Skin of body (tissue), 2 donors: ENCODE data around the gene FOXI2. TPM values are rescaled to one million over a fixed set of nuclear protein-coding genes. Genes with fewer than 3 reads are reported as not detected.

Experiments used
- DNase-seq: peaks from one replicate; lab custom pipeline; 2025; lab: John Stamatoyannopoulos, UW
- total RNA-seq: library from RNA; depleted of rRNA; stranded (reverse); fragments of >200 nt; gene quantifications from one replicate; pipeline ENCODE4 v1.2.3, GENCODE V29; 2014

FOXI2 gene
- 0.20 TPM for total RNA-seq

DNA sequence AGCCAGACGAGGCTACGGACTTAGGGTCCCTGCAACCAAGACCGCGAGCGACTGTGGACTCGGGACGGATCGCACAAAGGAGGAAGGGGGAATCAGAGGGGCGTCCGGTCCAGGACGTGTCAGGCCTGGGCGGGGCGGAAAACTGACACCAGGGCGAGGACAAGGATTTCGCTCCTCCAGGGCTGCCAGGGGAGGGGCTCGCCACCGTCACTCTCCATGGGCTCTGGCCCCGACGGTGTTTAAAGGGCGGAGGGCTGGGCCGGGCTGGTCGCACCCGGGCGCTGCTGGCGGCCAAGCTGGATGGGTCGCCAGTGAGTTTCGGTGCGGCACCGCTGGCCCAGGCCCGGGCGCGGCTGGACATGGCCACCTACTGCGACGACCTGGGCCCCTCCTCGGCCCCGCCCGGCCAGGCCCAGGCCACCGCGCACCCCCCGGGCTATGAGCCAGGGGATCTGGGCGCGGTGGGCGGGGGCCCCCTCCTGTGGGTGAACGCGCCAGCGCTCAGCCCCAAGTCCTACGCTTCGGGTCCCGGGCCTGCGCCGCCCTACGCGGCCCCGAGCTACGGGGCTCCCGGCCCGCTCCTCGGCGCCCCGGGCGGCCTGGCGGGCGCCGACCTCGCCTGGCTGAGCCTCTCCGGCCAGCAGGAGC, at the start of gene FOXI2:
TSS of gene FOXI2 (plus strand) at position 271 of the 648 bp plus-strand sequence. CDS start at position 360, 89 bp downstream.
- DNase-seq, result no peak

DNA sequence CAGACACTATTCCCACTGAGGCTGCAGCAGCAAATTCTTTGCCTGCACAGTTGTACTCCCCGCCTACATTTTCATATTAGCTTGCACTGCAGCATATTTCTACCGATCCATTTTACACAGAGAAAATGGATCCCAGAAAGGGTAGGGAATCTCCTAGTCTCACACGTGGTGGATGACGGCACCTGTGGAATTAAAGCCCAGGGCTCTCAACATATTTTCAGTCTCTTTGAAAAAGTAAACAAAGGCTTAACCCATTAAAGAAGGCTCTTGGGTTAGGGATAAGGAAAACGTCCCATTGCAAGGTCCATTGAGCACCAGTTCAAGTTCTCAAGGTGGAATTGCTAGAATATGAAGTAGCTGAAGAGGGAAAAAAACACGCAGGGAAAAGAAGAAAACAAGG, 49.4 kb upstream of the FOXI2 start:
- no peak for DNase-seq

DNA sequence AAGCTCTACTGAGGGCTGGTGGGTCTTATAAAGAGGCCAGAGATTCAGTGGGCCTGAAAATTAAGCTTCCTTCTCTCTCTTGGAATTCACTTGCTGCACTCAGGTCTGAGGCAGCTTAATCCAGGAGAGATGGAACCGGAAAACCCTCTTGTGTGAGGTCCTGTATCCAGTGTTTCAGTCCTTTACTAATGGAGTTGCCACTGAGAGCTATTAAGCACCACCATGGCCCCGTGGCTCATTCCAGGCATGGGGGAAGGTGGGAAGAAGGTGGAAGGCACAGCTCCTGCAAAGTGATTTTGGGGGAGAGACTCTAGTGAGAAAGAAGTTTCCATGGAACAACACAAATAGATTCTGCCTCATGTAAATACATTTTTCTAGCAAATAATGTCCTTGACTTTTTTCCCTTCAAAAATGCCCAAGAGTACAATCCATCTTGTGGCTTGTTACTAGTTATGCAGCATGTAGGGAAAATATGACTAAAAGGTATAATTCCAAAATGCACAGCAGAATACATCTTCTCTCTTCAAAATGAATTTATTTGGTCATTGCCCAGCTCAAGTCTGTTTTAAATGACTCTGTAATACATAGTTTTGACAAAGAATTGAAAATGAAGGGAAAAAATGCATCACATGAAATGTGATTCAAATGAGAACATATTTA, 46.7 kb upstream of the FOXI2 start:
- DNase-seq, result no peak

DNA sequence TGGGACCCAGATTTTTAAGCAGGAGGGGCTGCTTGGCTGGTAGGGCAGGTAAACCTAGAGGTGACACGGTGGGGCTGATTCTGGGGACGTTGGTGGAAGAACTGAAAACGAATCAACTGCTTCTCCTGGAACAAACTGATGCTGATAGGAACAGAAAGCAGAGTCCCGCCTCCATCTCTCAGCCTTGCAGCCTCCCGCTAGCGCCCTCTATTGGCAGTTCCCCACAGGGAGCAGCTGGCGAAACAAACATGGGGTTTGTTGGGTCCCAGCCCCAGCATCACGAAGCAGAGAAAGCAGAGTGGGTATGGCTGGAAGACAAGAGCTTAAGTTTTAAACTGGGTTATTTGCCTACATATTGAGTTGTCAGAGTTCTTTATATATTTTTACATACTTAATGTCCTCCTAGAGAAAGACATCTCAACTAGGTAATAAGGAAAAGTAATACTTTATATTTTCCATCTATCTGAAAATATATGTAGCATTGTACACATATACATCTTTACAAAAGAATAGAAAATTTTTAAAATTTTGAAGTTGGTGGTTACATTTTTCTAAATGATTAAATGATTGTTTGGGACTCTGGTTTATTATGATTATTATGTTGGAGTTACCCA, 42.3 kb upstream of the FOXI2 start:
- no peak for DNase-seq

DNA sequence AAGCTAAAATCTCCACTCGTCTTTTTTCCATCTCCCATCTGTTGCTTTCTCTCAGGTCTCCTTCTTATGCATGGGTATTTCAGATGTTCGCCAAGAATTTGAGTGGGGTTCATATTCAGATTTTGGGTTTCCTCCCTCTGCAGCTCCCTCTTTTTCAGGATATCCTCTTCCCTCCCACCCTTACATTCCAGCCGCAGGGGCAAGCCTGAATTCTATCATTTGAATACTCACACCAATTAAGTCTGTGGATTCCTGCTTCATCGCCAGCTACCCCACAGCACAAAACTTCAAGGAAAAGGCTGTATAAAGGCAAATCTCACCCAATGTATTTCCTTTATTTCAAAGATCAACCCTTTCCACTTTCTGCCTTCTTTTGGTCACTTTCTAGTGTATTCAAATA, 41.6 kb upstream of the FOXI2 start:
- DNase-seq, result no peak

DNA sequence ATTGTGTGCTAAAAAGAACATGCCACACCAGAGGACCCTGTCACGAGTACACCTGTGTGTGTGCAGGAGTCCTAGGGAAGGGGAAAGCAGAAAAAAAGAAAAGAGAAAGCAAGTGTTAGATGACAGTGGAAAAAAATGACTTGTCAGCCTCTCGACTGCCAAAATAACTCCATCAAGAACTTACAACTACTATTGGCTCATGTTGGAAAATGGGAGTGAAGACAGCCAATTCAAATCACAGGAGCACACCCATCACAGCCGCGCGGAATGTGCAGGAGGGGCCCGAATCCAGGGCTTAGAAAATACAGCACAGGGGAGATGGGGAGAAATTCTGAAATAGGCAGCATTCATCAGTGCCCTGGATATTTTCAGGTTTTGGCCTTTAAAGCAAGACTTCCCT, 38.1 kb upstream of the FOXI2 start:
- no peak for DNase-seq

DNA sequence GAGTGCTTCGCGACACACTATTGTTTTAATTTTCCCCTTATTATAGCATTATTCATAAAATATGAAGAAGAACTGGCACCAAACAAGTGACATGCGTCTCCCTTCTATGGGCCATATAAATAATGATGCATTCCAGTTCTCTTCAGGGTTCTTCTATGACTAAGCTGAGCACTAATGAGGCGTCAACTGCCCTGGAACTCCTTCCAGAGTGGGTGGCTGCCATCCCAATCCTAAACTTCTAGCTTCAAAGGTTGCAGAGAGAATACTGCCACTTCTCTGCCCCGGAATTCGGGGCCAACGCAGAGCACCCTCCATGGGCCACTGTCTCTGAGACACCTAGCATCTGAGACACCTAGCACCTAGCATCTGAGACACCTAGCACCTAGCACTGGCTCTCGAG, 37.7 kb upstream of the FOXI2 start:
- DNase-seq, result no peak

DNA sequence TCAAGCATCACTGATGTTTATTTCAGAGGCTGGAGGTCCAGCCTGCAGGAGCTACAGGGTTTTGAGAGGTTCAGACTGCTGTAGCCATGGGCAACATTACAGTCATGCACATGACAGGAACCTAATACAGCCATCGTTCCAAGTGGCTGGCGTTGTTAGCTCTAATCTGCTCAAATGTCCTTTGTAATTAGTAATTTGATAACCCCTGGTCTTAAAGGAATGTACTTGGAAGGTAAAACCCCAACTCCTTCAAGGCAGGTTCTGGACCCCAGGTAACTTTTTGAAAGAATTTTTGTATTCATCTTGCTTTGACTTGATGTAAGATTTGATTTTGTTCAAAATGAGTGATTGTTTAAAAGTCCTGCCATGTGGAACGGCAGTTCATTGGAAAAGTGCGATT, 34.7 kb upstream of the FOXI2 start:
- DNase-seq, result no peak

DNA sequence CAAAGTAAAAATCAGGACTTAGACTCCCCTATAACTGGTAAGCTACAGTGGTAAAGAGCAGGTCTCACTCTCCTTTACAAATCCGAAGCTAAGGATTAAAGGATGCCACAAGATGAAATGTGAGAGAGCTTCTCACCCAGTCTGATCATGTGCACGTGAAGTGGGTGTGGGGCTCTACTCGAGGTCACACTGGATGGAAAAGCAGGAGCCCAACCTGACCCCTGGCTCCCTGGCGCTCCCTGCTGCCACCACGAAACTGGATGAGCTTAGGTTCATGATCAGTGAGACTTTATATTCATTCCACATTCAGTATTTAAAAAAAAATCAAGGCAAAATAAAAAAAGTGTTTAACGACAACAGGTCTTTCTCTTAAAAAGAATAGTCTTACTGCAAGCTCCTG, 21.7 kb upstream of the FOXI2 start:
- no peak for DNase-seq

DNA sequence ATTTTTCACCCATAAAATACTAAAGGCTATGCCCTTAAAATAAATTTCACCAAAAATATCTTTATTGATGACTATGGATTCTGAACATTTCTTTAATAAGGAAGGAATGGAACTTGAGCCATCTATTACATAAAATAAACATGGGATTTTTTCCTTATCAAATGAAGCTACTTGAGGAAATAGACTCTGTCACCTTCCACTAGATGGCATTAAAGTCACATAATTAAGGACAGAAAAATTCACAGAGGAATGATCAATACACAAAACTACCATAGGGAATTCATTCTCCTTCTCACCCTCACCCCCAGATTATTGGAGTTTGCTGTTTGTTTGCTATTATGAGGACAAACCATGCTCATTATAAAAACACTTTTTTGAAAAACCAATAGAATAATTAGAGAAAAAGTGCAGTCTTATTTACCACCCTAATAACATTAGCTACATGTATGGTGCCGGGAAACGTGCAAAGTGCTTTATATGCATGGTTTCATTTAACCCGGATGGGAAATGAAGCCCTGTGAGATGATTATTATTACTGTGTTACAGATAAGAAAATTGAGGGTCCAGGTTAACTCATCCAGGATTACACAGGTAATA, 21.1 kb upstream of the FOXI2 start:
- DNase-seq, result no peak

DNA sequence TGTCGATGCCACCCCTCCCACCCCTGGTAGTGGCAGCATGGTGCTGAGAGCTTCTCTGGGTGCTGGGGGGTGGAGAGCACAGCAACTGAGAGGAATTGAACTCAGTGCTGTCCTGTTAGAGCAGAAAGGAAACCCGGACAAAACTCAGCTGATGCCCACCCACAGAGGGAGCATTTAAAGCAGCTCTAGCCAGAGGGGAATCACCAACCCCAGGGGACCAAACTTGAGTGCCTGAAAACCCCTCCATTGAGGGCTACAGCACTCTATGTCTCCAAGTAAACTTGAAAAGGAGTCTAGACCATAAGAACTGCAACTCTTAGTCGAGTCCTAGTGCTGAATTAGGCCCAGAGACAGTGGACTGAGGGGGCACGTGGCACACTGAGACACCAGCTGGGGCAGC, 16.8 kb upstream of the FOXI2 start:
- DNase-seq, result no peak

DNA sequence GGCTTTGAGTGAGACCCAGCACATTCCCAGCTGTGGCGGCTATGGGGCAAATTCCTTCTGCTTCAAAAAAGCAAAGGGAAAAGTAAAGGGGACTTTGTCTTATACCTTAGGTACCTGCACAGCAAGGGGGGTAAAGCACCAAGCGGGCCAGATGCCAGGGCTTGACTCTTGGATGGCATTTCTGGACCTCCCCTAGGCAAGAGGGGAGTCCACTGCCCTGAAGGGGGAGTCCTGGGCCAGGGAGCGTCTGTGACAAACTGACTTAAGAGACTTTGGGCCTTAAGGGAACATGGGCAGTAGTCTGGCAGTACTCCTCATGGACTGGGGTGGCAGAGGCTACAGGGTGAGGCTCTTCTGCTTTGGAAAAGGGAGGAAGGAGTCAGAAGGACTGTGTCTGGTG, 16.1 kb upstream of the FOXI2 start:
- no peak for DNase-seq

DNA sequence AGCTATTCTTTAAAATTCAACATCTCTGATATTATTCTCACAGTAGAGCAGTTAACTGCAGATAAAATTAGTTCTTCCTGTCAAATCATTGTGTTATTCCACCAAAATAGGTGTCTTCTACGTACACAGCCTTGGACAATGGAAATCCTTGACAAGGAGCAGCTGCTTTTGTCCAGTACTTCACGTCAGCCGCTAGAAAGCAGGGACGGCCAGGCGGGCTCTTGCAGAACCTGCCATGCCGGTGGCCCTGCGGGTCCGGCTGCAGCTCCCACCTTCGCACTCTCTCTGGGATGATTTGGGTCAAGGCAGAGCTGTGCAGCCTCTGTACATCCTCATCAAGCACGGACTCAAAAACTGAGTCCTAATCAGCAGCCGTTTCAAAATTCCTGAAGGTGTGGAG, 2.2 kb upstream of the FOXI2 start:
- DNase-seq, result no peak

DNA sequence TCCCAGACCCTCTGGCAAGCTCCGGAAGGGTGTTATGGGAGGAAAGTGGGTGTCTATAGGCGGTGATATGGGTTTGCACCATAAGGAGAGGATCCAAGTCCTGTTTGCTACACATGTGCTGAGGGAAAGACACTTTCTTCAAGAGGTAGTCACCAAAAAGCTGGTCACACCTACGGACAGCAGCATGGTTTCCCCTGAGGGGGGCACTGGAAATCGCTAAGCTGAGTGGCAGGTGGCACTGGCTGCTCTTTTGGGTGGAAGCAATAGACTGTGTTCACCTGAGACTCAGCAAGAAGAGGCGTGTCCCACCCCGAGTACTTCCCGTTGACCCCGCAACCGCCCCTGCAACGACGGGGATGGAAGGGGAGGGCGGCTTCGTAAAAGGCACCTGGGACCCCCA, 1.8 kb upstream of the FOXI2 start:
- no peak for DNase-seq

DNA sequence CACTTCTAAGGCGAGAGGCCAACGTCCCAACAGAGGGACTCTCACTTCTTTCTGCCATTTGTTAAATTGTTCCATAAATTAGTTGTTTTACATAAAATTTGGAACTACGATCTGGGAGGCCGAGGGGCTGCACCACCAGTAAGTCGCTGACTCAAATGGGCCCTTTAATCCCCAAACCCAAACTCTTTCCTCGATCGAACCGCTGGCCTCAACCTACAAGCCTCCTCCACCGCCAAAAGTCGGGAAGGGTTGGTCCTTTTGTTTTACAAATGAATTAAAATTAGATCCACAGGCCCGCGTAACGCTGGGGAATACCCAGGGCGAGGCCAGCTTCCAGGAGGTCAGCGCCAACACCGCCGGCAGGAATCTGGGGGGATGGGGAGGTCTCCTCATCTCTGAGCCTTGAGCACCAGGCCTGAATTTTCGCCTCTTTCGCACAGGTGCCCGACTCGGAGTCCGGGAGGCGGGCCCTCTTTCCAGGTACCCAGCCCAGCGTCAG, 1.2 kb upstream of the FOXI2 start:
- DNase-seq, result no peak

DNA sequence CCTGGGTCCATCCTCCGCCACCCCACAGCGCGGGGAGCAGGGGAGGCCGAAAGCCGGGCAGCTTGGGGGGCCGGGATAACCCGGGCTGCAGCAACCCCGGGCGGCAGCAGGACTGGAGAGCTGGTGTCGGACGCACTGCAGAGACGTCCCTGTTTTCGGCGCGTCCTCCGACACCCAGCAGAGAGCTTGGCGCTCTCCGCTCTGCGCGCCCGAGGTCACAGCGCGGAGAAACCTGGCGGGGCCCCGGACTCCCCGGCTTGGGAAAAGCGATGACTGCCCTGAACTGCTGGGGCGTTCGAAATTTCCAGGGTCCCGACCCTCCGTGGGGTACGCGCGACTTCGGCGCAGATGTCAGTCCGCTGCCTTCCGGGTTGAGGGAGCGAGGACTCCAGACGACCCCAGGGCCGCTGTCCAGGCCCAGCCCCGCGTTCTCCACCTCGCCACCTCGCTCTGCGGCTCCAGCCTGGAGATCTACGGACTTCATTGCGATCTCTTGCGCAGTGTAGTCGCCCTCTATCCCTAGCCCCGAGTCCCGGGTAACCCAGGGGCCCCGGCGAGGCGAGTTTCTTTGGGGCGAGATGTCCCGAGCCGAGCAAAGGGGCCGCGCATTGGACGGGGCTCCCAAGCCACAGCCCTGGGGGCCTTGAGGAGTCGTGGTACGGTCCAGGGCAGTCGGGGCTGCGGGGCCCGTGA, 617 bp upstream of the FOXI2 start:
- no peak for DNase-seq

DNA sequence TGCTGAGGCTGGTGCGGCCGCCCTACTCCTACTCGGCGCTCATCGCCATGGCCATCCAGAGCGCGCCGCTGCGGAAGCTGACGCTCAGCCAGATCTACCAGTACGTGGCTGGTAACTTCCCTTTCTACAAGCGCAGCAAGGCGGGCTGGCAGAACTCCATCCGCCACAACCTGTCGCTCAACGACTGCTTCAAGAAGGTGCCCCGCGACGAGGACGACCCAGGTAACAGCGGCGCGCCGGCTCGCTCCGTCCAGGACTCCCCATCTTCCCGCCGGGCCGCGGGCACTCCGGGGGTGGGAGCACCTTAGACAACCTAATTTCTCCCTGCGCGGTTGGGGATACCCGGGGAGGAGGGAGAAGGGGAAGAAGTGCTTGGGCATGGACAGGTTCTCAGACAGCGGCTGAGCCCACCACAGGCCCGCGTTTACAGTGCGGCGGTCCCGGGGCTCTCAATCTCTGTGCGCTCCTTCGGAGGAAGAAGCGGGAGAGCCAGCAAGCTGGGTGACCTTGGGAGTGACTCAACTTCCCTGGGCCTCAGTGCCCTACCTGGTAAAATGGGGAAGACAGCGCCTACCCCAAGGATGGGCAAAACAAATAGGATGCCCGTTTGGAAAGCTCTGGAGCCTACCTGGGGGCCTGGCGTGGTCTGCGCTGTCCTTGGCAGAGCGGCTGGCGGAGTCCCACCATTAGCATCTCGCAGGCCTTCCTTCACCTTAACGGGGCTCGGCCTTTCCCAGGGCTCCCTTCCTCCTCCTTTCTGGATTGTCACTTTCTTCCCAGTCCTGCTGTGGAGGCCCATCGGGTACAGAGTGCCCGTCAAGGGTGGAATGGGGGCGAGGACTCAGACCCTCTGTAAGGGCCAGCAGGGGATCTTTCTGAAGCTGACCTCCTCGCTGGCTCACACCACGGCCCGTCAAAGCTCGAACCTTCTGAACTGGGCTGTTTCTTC, 852 bp downstream of the FOXI2 start:
- DNase-seq, result no peak

DNA sequence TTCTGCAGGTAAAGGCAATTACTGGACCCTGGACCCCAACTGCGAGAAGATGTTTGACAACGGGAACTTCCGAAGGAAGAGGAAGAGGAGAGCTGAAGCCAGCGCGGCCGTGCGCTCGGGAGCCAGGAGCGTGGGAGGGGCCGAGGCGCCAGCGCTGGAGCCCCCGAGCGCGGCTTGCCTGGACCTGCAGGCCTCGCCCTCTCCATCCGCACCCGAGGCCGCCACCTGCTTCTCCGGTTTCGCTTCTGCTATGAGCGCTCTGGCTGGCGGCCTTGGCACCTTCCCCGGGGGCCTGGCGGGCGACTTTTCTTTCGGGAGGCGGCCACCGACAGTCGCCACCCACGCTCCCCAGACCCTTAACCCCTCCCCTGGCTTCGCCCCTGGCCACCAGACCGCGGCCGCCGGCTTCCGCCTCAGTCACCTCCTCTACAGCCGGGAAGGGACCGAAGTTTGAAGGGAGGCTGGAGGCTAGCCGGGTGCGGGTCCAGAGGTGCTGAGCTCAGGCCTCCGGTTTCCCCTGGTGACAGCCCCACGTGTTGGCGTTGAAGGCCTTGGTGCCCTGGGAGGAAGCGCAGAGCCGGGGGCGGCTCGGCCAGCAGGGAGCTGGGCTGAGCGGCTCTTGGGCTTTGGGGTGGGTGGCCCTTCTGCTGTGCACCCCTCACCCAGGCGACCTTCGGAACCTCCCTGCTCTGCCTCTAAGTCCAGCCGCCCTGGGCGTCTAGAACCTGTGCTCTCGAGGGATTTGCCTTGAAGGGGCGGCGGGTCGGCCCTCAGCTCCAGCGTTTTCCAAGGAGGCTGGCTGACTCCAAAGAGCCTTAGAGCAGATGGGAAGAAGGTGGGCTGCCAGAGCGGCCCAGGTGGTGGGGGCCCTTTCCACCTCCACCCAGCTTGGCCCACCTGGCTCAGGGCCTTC, 1.8 kb downstream of the FOXI2 start:
- no peak for DNase-seq

DNA sequence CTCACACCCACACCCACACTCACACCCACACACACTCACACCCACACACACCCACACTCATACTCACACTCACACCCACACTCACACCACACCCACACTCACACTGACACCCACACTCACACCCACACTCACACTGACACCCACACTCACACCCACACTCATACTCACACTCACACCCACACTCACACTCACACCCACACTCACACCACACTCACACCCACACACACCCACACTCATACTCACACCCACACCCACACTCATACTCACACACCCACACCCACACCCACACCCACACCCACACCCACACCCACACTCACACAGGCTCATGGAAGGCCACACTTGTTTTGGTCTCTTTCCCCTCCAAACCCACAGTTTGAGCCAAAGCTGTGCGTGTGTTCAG, 2.9 kb downstream of the FOXI2 start:
- no peak for DNase-seq

DNA sequence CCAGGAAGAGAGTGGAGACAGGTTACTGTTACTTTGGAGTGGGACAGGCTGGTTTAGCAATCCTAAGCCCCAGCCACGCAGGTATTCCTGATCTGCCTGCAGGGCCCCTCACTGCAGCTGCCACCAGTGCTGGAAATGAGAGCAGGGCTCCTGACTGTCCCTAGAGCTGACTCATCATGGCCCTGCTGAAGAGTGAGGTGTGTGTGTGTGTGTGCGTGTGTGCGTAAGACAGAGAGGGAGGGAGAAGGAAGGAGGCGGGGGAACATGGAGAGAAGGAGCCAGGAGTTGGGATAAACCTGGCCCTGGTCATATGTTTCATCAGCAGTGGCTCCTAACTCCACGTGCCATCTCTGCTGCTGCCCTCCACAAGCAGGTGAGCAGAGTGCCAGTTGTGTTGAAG, 3.6 kb downstream of the FOXI2 start:
- no peak for DNase-seq
